ENCODE results near the gene ATP6V1E1. TPM values are rescaled to one million over a fixed set of nuclear protein-coding genes. Genes with fewer than 3 reads are reported as not detected.

The ATP6V1E1 gene
- polyA plus RNA-seq, 12 donors: 69.2 to 89.0 (median 75.5) TPM; not detected in 1

- DNase-seq: no peak
Measured at GRCh38 chr22:17549183-17549582, 79.4 kb downstream of the ATP6V1E1 start.

GRCh38 chr22:17548756-17549035 is 79.9 kb downstream of the ATP6V1E1 start:
- DNase-seq: no peak

- DNase-seq: no peak
Measured at GRCh38 chr22:17548010-17548755, 80.4 kb downstream of the ATP6V1E1 start.

- DNase-seq: no peak
Measured at GRCh38 chr22:17542452-17542851, 86.1 kb downstream of the ATP6V1E1 start.

Other genes starting within 250 kb of the ATP6V1E1 start
- gene SLC25A18, start 65.3 kb downstream of the ATP6V1E1 start, polyA plus RNA-seq (ENCODE audit: insufficient read length in 12 of 12): 1 to 10 TPM in 1 of 12 donors, under 1 TPM in 9, not detected in 2; 0.39 to 1.1 (median 0.54) TPM
- gene BCL2L13, start 10.0 kb upstream of the ATP6V1E1 start, polyA plus RNA-seq (ENCODE audit: insufficient read length in 12 of 12): 10 to 100 TPM in 11 of 12 donors, not detected in 1; 36.9 to 58.3 (median 46.3) TPM
- 10 to 100 TPM in 11 of 12 donors, not detected in 1; 13.4 to 23.6 (median 19.5) TPM for gene BID, start 145.7 kb upstream of the ATP6V1E1 start, polyA plus RNA-seq (ENCODE audit: insufficient read length in 12 of 12)